Stimulated activated CD4-positive, alpha-beta T cell treated with anti-CD3 and anti-CD28 coated beads, Interleukin-15, amount 100 ng/mL, for 1 hour (primary cell): ENCODE data around the gene PSMC5.
"Not testable (repeated sequence)": the region's sequence is repeated elsewhere in the genome, so short reads cannot be mapped to it uniquely, and the experiment has no call there.

Source experiments
- DNase-seq, 2 donors: peaks; one replicate each; pipeline ENCODE4 v3.0.0-alpha.2; 2020; ENCODE audit warnings: low read depth in 1 of 2, low spot score in 1 of 2

Gene PSMC5

DNA sequence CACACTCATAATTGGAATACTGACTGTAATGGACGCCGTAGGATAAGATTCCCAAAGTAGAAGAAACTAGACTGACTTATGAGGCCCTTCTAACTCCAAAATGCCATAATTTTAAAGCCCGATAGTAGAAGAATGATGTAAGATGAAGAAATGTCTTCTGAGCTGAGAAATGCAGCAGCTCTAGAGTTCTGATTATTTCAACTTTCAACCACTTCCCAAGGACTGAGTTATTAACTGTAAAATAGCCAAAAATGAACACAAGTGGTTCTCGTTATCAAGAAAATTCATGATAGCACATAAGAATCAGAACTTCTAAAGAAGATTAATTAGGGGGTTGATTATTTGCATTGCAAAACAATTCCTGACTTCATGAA is 43.0 kb downstream of the PSMC5 start:
- DNase-seq, result not testable (repeated sequence)

- not testable (repeated sequence) for DNase-seq
Observed at GRCh38 chr17:63871646-63872365, 44.6 kb downstream of the PSMC5 start.

GRCh38 chr17:63873577-63873976 is 46.3 kb downstream of the PSMC5 start, which contains the start of gene CSH2:
CSH2 (minus strand) TSS chr17:63873677; CDS start chr17:63873614, 63 bp downstream.
- not testable (repeated sequence) for DNase-seq

GRCh38 chr17:63874061-63874626 is 46.9 kb downstream of the PSMC5 start:
- not testable (repeated sequence) for DNase-seq

DNA sequence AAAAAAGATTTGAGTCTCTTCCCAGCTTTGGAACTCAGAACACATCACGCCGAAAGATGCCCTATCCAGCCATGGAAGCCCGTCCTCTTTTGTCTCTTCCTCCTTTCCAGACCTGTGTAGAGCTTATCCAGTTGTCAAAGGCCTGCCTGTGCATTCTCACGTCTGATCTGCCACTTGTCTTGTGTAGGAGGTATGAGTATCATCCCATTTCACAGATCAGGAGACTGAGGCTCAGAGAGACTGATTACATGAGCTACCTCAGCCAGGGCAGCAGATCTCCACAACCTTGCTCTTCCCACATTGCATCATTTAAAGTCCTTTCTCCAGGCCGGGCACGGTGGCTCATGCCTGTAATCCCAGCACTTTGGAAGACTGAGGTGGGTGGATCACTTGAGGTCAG is 47.5 kb downstream of the PSMC5 start:
- not testable (repeated sequence) for DNase-seq

DNA sequence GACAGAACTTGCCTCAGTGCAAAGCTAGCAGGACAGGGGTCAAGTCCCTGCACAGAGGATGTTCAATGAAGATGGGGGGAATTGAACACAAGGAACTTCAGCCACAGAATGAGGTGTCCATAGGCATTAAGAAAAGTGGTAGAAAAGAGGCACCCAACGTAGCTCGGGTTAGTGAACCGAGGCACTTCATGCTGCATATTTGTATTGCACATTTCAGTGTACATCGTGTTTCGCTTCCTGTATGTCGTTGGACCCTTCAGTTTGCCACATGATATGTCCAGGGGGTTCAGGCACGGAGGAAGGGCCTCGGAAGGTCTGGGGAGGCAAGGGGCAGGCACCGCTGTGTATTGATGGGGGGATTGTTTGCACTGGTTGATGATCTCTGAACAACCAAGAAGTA is 51.2 kb downstream of the PSMC5 start:
- DNase-seq, result not testable (repeated sequence)

- DNase-seq, result no peak
Observed at GRCh38 chr17:63880706-63881105, 53.5 kb downstream of the PSMC5 start.

GRCh38 chr17:63881337-63881736 is 54.1 kb downstream of the PSMC5 start:
- not testable (repeated sequence) for DNase-seq
